Activated CD8-positive, alpha-beta memory T cell treated with anti-CD3 and anti-CD28 coated beads, Interleukin-2, amount 50 U/mL, for 24 hours (primary cell): ENCODE measurements around the gene BICDL2.
A peak's percentile ranks its signal among the peaks of the same experiment; 100 is the strongest.
"Not testable (repeated sequence)": the region's sequence is repeated elsewhere in the genome, so short reads cannot be mapped to it uniquely, and the experiment has no call there.

ENCODE experiments used
- DNase-seq: peaks from one replicate; pipeline ENCODE4 v3.0.0-alpha.2; 2020; ENCODE audit errors: extremely low read depth

The BICDL2 gene

DNA sequence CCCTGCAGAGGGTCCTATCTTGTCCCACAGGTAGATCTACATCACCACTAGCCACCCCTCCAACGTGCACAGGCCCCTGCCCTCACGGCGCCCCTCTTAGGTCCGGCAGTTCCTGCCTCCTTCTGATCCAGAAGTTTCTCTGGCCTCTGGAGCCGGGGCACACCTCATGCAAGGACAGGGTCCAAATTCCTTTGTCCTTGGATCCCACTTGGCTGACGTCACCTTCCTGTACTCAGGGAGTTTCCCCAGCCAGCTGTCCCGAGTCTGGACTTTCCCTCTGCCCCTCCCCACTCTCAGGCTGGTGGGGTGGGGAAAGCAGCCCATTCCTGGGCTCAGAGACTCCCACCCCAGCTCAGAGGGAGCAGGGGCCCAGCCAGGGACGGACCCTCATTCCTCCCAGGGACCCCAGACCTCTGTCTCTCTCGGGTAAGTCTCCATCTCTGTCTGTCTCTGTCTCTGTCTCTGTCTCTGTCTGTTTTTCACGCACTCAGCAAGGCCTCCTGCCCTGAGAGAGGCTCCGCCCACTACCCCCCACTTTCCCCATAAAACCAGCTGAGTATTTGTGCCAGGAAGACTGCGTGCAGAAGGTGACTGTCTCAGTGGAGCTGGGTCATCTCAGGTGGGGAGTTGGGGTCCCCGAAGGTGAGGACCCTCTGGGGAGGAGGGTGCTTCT is 28.5 kb upstream of the BICDL2 start, which contains the start of gene IL32:
Gene IL32, plus strand, starts transcription at position 572 of the 673 bp plus-strand sequence. CDS start 172 bp downstream, outside the sequence.
- DNase-seq, result no peak

GRCh38 chr16:3063625-3064386 is 27.1 kb upstream of the BICDL2 start:
- no peak for DNase-seq

- DNase-seq, result no peak
These were observed 25.8 kb upstream of the BICDL2 start for GRCh38 chr16:3062553-3062952.

- no peak for DNase-seq
These were observed 23.8 kb upstream of the BICDL2 start for GRCh38 chr16:3060339-3061127.

DNA sequence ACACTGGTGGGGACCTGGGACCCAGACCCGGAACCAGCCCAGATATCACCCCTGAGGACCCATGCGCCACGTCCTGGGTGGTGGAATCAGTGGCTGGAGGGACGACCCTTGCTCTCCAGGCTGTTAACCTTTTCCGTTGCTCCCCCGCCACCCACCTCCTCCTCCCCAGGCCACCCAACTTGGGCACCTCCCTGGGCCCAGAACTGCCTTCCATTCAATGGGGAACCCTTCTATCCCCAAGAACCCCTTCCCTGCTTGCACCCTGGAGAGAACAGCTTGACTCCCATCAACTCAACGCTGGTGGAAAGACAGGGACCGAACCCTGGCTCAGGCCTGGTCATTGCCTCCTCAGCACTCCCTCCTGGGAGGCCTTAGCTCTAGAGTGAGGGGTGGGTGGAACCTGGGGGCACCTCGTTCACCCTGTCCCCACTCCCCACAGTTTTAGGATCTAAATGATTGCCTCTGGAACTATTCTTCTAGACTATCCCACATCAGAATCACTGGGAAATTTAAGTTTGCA is 23.0 kb upstream of the BICDL2 start:
- no peak for DNase-seq

- peak; percentile 49 for DNase-seq
These were observed 22.4 kb upstream of the BICDL2 start for GRCh38 chr16:3059041-3059722.

DNA sequence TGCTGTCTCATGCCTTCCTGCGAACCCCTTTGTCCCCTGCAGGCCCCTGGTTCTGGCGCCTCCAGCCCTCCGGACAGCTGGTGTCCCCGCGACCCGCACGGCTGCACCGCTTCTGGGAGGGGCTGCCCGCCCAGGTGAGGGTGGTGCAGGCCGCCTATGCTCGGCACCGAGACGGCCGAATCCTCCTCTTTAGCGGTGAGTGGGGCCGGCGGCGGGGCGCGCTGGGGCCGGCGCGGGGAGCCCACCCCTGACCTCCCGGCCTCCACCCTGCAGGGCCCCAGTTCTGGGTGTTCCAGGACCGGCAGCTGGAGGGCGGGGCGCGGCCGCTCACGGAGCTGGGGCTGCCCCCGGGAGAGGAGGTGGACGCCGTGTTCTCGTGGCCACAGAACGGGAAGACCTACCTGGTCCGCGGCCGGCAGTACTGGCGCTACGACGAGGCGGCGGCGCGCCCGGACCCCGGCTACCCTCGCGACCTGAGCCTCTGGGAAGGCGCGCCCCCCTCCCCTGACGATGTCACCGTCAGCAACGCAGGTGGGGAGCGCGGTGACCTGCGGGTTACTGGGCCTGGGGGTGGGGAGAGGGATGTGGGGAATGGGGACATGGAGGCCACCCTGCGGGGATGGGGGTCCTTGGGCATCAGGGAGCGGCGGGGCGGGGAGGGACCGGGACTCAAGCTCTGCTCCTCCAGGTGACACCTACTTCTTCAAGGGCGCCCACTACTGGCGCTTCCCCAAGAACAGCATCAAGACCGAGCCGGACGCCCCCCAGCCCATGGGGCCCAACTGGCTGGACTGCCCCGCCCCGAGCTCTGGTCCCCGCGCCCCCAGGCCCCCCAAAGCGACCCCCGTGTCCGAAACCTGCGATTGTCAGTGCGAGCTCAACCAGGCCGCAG is 21.6 kb upstream of the BICDL2 start:
- no peak for DNase-seq

DNA sequence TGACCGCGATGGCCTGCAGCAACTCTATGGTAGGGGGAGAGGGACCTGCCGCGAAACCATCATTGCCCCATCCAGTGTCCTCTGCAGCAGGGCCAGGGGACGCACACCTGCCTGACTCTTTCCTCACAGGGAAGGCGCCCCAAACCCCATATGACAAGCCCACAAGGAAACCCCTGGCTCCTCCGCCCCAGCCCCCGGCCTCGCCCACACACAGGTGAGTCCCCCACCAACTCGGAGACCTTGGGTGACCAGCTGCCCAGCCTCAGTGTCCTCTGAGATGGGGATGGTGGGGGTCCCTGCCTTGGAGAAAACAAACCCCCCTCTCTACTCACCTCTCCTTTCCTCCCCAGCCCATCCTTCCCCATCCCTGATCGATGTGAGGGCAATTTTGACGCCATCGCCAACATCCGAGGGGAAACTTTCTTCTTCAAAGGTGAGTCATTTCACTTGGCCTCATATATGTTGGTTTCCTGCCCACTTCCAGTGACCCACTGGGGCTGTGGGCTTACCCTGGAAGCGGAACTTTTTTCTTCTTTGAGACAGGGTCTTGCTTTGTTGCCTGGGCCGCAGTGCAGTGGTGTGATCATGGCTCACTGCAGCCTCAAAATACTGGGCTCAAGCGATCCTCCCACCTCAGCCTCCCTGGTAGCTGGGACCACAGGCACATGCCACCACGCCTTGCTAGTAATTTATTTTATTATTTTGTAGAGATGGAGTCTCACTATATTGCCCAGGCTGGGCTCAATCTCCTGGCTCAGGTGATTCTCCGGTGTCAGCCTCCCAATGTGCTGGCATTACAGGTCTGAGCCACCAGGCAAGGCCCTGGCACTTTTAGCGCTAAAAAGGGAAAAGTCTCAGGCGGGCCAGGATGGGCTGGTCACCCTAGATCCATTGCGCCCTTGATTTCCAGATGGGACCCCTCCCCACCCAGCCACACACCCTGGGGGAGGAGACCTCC is 20.7 kb upstream of the BICDL2 start:
- no peak for DNase-seq

- no peak for DNase-seq
These were observed 19.8 kb upstream of the BICDL2 start for GRCh38 chr16:3056336-3057180.

GRCh38 chr16:3055734-3056115 is 19.0 kb upstream of the BICDL2 start:
- DNase-seq, result not testable (repeated sequence)

DNA sequence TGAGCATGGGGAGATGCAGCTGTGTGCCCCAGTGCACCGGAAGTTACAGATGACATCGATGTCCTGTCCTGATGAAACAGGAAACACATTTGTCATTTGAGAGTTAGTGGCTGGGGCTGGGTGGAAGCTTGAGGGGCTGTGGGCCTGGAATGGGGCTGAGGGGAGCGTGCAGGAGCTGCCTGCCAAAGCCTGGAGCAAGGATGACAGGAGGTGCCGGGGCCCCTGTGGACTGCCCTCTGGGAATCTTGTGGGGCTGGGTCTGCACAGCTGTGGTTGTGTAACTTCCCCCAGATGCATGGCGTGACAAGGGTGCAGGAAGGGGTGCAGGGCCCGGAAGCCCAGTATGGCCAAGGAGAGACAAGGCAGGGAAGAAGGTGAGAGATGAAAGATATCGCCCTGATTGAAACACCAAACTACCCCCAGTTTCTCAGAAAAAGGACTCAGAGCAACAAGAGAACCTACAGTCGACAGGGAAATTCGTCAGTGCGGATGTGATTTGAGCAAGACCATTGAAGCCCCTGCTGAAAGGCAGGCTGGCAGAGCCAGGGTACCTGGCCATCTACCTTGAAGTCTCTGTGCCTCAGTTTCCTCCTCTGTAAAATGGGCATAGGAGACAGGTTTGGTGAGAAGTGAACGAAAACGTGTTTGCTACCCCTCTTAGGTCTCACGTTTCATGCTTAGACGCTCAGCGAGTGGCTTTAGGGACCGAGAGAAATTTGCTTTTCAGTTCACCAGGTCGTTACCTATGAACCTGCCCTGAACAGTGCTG is 18.4 kb upstream of the BICDL2 start:
- no peak for DNase-seq

DNA sequence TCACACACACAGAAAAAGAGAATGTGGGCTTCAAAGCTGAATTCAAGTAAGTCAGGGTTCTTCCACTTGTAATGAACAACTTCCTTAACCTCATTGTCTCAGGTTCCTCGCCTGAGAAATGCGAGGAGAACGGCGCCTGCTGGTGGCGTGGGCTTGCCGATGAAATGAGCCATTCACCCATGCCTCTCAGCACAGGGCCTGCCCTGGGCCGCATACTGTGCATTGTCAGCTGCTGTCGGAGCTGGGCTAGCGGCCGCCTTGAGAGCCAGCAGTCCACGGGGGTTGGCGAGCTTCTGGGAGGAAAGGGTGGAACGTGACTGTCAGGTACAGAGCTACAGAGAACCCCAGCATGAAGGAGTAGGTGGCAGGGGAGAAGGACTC is 16.6 kb upstream of the BICDL2 start:
- not testable (repeated sequence) for DNase-seq

- DNase-seq, result not testable (repeated sequence)
These were observed 16.0 kb upstream of the BICDL2 start for GRCh38 chr16:3052571-3053329.

DNA sequence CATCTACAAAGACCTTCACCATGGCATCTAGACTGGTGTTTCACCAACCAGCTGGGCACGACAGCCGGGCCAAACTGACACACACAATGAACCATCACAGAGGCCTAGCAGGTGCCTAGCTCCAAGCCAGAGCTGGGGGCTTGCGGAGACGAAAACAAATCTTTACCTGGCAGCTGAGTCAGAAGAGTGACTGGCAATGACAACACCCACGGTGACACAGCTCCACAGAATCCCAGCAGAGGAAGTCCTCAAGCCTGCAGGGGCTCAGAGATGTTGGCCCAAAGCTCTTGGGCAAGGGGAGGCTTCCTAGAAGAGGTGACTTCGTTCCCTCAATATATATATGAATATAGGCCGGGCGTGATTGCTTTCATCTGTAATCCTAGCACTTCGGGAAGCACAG is 14.8 kb upstream of the BICDL2 start:
- no peak for DNase-seq

DNA sequence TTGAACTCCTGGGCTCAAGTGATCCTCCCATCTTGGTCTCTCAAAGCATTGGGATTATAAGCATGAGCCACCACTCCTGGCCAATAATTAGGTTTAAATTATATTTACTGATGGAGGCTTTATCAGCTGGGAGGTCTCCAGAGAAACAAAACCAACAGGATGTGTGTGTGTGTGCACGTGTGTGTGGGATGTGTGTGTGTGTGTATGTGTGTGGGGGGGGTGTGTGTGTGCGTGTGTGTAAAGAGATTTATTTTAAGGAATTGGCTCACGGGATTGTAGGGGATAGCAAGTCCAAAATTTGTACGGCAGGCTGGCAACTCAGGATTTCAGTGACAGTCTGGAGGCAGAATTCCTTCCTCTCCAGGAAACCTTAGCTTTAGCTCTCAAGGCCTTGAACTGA is 14.3 kb upstream of the BICDL2 start:
- no peak for DNase-seq

DNA sequence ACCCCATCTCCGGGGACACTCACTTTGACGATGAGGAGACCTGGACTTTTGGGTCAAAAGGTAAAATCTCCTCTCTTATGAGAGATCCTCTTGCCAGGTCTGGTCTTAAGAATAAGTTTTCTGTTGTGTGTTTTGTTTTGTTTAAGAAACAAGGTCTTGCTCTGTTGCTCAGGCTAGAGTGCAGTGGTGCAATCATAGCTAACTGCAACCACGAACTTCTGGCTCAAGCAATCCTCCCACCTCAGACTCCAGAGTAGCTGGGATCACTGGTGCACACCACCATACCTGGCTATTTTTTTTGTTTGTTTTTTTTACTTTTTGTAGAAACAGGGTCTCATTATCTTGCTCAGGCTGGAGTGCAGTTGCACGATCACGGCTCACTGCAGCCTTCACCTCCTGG is 13.7 kb upstream of the BICDL2 start:
- DNase-seq, result no peak

DNA sequence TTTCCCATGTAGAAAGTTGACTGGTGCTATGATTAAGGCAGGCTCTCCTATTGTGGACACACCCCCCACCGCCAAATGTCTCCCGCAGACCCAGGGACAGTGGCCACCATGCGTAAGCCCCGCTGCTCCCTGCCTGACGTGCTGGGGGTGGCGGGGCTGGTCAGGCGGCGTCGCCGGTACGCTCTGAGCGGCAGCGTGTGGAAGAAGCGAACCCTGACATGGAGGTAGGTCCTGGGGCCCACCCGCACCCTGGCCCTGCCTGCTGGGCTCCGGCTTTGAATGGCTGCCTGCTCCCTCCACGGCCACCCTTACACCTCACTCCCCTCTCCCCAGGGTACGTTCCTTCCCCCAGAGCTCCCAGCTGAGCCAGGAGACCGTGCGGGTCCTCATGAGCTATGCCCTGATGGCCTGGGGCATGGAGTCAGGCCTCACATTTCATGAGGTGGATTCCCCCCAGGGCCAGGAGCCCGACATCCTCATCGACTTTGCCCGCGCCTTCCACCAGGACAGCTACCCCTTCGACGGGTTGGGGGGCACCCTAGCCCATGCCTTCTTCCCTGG is 13.3 kb upstream of the BICDL2 start:
- DNase-seq, result no peak
